Stimulated activated CD8-positive, alpha-beta memory T cell treated with anti-CD3 and anti-CD28 coated beads, Interleukin-7, amount 100 ng/mL, for 24 hours (primary cell): ENCODE data around the gene CIT.

Source experiments
- DNase-seq: peaks from one replicate; pipeline ENCODE4 v3.0.0-alpha.2; 2020; ENCODE audit warnings: low read depth

CIT gene

GRCh38 chr12:119843100-119843499 is 34.0 kb downstream of the CIT start:
- DNase-seq = no peak

DNA sequence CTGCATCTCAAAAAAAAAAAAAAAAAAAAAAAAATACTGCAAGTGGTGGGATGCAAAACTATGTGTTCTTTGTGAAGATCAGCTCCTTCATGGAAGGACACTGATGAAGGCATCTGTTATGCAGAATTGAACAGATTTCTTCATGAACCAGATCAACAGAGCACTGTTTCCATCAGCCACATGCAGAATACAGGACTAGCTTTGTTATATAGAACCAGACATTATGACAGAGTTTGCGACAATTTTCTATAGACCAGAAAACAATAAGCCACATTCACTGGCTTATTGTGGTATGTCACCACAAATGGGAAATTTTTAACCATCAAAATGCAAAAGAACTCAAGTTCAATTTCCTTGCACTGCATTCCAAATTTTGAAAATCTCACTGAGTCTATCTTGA is 34.7 kb downstream of the CIT start:
- DNase-seq = no peak

DNA sequence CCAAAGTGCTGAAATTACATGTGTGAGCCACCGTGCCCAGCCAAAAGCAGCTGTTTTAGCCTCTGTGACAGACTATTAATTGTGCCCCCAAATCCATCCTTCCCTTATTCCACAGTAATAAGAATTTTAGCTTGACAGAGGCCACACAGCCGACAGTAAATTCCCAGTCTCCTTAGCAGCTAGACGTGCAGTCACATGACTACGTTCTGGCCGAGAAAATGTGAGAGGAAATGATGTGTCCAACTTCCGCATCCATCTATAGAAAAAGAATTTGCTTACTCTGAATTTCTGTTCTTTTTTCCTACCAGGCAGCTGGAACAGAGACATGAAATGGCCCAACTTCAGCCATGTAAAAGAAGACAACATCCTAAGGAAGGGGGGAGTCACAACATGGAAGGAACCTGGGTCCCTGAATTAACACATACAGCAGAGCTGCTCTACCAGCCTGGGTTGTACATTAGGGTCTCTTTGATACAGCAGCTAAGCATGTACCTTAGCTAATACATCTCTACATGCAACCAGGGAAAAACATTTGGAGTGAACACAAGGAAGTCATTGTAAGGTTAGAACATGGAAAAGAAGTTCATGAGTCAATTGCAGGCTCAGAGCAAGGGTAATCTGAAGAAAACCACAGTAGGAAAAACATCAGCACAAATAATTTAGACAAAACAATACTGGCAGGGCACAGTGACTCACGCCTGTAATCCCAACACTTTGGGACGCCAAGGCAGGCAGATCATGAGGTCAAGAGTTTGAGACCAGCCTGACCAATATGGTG is 35.5 kb downstream of the CIT start:
- DNase-seq = no peak

GRCh38 chr12:119840582-119840981 is 36.5 kb downstream of the CIT start:
- no peak for DNase-seq

- DNase-seq = no peak
These were observed 37.0 kb downstream of the CIT start for GRCh38 chr12:119840168-119840567.

- no peak for DNase-seq
These were observed 38.1 kb downstream of the CIT start for GRCh38 chr12:119838826-119839600.

GRCh38 chr12:119836781-119837180 is 40.3 kb downstream of the CIT start:
- DNase-seq = no peak

DNA sequence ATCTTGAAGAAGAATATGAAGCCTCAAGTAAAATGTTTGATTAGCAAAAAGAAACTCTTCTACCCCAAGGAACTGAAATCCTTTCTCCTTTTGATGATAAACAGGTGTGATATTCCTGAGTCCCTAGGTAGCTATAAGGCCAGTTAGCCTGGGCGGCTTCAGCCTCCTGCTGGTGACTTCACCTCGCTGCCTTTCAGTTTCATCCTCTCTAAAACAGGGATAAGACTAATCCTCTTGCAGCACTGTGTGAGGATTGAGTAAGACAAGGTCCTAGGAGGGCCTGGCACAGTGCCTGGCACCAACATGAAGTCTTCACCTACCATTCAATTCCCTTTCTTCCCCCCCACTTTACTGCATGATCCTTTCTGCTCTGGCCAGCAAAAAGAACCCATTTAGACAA is 42.1 kb downstream of the CIT start:
- DNase-seq = no peak

GRCh38 chr12:119829439-119829838 is 47.7 kb downstream of the CIT start:
- DNase-seq = no peak

- no peak for DNase-seq
These were observed 48.8 kb downstream of the CIT start for GRCh38 chr12:119828300-119828699.

DNA sequence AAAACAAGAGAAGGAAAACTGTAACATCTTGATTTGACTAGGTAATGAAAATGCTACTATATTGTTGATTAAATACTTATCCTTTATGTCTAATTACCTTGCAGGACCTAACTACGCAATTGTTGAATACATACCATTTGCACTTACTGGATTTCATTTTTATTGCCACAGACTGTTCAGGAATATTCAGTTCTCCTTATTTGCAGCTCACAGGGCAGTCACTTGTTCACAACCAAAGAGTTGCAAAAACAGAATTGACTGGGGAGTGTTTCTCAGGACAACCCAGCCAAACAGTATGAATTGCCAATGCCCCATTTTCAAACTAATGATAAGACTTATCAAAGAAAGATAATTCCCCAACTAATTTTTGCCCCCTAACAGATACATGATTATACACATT is 49.4 kb downstream of the CIT start:
- DNase-seq = no peak

GRCh38 chr12:119826661-119827445 is 50.3 kb downstream of the CIT start:
- DNase-seq = no peak

GRCh38 chr12:119825262-119825661 is 51.9 kb downstream of the CIT start:
- no peak for DNase-seq

DNA sequence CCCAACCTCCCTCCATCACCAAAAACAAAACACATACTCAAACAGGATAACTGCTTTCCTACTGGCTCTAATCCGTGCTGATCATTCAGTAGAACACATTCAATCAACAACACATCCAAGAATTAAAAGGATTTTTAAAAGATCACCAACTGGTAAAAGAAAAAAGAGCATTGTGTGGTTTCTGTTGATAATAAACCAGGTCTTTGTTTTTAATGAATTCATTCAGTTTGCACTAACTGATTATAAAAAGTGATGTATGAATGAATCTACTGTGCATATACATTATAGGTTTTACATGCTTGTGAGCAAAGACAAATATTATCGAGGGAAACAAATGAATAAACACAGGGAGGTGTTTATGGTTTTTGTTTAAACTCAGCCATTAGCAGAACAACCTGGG is 55.1 kb downstream of the CIT start:
- no peak for DNase-seq

DNA sequence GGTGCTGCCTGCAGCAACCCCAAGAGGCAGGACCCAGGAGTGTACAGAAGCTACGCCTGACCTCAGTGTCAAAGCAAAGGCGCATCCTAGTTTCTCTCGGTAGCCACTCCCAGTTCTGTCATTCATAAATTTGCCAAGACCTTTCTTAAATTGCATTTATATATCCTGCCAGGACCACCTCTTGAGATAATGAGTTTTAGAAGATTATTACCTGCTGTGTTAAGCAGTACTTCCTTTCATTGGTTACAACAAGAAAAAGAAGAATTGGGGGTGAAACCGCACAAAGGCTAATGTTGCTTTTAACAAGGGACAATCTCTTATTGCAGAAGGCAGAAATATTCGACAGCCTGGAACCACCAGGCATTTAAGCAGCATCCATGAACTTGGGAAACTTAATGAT is 57.8 kb downstream of the CIT start:
- no peak for DNase-seq

- no peak for DNase-seq
These were observed 59.4 kb downstream of the CIT start for GRCh38 chr12:119817546-119818343.

DNA sequence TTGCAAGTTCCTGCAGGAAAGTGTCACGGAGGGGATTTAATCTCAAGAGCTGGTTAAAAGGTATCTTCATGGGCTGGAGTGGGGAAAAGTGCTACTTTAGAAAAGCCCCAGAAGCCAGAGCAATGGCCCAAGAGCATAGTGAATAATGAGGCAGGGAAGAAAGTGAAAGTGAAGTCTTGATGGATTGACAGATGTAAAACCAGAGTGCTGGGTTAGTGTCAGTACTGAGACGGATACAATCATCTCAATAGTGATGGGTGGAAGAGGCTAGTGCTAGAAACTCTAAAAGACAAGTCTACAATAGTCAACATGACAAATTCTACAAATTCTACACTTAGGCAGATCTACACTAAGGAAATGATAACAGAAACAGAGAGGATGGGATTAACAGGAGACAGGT is 68.1 kb downstream of the CIT start:
- DNase-seq = no peak

DNA sequence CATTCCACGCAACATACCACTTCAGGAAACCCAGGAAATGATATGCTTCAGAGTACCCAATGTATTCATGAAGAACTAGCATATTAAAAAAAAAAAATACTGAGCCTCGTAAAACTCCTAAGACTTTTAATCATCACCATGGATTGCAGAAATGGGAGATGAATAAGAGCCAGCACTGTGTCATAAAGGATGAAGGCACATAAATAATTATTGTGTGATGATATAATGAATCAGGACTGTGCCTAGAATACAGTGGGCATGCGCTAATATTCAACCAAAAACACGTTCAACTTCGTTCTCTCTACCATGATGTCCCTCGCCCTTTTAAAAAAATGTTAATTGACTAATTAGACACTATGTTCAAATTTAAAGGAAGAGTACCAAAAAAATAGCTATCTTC is 68.7 kb downstream of the CIT start:
- no peak for DNase-seq

DNA sequence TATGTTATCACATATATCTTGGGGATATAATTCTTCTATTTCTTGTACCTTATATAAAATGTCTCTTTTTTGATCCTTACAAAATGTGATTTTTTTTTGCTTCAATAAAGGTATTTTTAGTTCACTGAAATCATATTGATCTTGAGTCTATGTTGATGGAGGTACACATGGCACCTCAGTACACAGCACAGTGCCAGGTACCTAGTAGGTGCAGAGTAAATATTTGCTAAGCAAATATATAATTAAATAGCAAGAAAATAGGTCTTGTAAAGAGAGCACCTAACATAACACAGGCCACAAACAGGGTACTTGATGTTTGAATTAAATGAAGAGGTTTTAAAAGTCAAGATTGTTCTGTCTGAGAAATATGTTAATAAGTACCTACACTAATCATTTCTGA is 69.7 kb downstream of the CIT start:
- DNase-seq = no peak

GRCh38 chr12:119804011-119804641 is 73.0 kb downstream of the CIT start:
- no peak for DNase-seq

- no peak for DNase-seq
These were observed 73.7 kb downstream of the CIT start for GRCh38 chr12:119803381-119803791.

DNA sequence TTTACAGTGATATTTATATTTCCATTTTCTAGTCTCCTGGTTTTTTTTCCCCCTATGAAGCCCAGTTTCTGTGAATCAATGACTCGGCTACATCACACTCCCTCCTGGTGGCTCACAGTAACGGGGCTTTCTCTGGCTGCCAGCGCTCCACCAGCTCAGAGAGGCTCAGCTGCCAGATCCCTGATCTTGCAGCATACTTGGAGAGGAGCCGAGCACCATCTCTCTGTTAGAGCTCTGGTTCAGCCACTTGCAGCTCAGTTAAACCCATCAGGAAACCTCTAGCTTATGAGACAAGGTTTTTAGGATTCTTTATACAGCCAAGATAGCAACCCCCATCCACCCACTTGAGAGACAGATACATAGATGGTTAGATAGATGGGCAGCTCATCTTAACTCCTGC is 74.6 kb downstream of the CIT start:
- no peak for DNase-seq
